Neuronal stem cell (in vitro differentiated cells): ENCODE data around the gene SORD.
"Not testable (repeated sequence)": the region's sequence is repeated elsewhere in the genome, so short reads cannot be mapped to it uniquely, and the experiment has no call there.

Experiments used
- DNase-seq: peaks from one replicate; pipeline ENCODE4 v3.0.0-alpha.2; 2013; ENCODE audit warnings: low spot score
- H2AFZ ChIP-seq: one replicate; pipeline ENCODE4 v1.6.1; 2013; ENCODE audit warnings: mild to moderate bottlenecking, low read length, inconsistent platforms
- H2AK5ac ChIP-seq: 2 replicates; pipeline ENCODE4 v1.6.1; 2013; ENCODE audit warnings: low read depth, mild to moderate bottlenecking, inconsistent platforms, low read length, moderate library complexity, mixed read lengths
- H2BK120ac ChIP-seq: 2 replicates; pipeline ENCODE4 v1.6.1; 2013; ENCODE audit warnings: low read depth, mild to moderate bottlenecking, inconsistent platforms, low read length, moderate library complexity, mixed read lengths
- H2BK12ac ChIP-seq: one replicate; pipeline ENCODE4 v1.6.1; 2013; ENCODE audit warnings: low read length, inconsistent platforms
- H2BK15ac ChIP-seq: 2 replicates; pipeline ENCODE4 v1.6.1; 2013; ENCODE audit warnings: mild to moderate bottlenecking, low read length, inconsistent platforms, mixed read lengths
- H2BK5ac ChIP-seq: one replicate; pipeline ENCODE4 v1.6.1; 2013; ENCODE audit warnings: inconsistent platforms, mild to moderate bottlenecking, low read length, moderate library complexity
- H3K14ac ChIP-seq: one replicate; pipeline ENCODE4 v1.6.1; 2013; ENCODE audit warnings: low read length, inconsistent platforms
- H3K18ac ChIP-seq: 2 replicates; pipeline ENCODE4 v1.6.1; 2013; ENCODE audit warnings: low read length, inconsistent platforms
- H3K23ac ChIP-seq: 2 replicates; pipeline ENCODE4 v1.6.1; 2013; ENCODE audit warnings: low read depth, mild to moderate bottlenecking, mixed read lengths, low read length, inconsistent platforms; ENCODE audit not compliant: poor library complexity
- H3K27ac ChIP-seq: replicated peaks from 3 replicates; pipeline ENCODE4 v1.5.1; 2013; ENCODE audit warnings: low read length, inconsistent platforms
- H3K27me3 ChIP-seq, 3 experiments: 2 replicates each; pipeline ENCODE4 v1.6.1; 2013; ENCODE audit warnings: low read length in 3 of 3, mild to moderate bottlenecking in 2 of 3, inconsistent platforms in 1 of 3, low read depth in 1 of 3, mixed read lengths in 1 of 3, moderate library complexity in 1 of 3; ENCODE audit not compliant: control insufficient read depth in 3 of 3, insufficient read depth in 3 of 3
- H3K36me3 ChIP-seq, 2 donors: replicated peaks in 1 of 2; 2 replicates each; pipeline ENCODE4 v1.6.1; 2013; ENCODE audit warnings: low read length in 2 of 2; ENCODE audit not compliant: control insufficient read depth in 2 of 2, insufficient read depth in 2 of 2
- H3K4ac ChIP-seq: 2 replicates; pipeline ENCODE4 v1.6.1; 2013; ENCODE audit warnings: inconsistent platforms, mild to moderate bottlenecking, low read length, moderate library complexity
- H3K4me1 ChIP-seq, 2 donors: 1 replicate in 1 of 2; 2 replicates in 1 of 2; pipeline ENCODE4 v1.6.1; 2013; ENCODE audit warnings: low read length in 2 of 2, low read depth in 1 of 2; ENCODE audit not compliant: control insufficient read depth in 2 of 2, insufficient read depth in 1 of 2
- H3K4me2 ChIP-seq: one replicate; pipeline ENCODE4 v1.6.1; 2013; ENCODE audit warnings: mild to moderate bottlenecking, low read length, inconsistent platforms; ENCODE audit not compliant: insufficient read depth, poor library complexity, severe bottlenecking
- H3K4me3 ChIP-seq, 2 donors: 2 replicates each; pipeline ENCODE4 v1.5.1; 2013; ENCODE audit warnings: low read length in 2 of 2, mild to moderate bottlenecking in 2 of 2, inconsistent platforms in 1 of 2, moderate library complexity in 1 of 2
- H3K79me1 ChIP-seq: one replicate; pipeline ENCODE4 v1.6.1; 2013; ENCODE audit warnings: low read depth, mild to moderate bottlenecking, inconsistent platforms, low read length, moderate library complexity
- H3K9ac ChIP-seq: one replicate; pipeline ENCODE4 v1.6.1; 2013; ENCODE audit warnings: mild to moderate bottlenecking, low read depth, low read length, inconsistent platforms; ENCODE audit not compliant: poor library complexity
- H3K9me3 ChIP-seq, 2 donors: replicated peaks in 1 of 2; 2 replicates each; pipeline versions ENCODE3 to v1.6.1; 2013; ENCODE audit warnings: low read length in 2 of 2, mild to moderate bottlenecking in 2 of 2, inconsistent platforms in 1 of 2, low read depth in 1 of 2, mixed read lengths in 1 of 2, moderate library complexity in 1 of 2; ENCODE audit not compliant: control insufficient read depth in 2 of 2, insufficient read depth in 1 of 2
- H4K8ac ChIP-seq: one replicate; pipeline ENCODE4 v1.6.1; 2013; ENCODE audit warnings: low read depth, mild to moderate bottlenecking, inconsistent platforms, low read length, moderate library complexity
- H4K91ac ChIP-seq: one replicate; pipeline ENCODE4 v1.6.1; 2013; ENCODE audit warnings: low read length, low read depth, mild to moderate bottlenecking, inconsistent platforms; ENCODE audit not compliant: poor library complexity
- WGBS, 2 donors: extraction: QIAGEN DNeasy Blood & Tissue Kit; methylation state at CpG; one replicate each; pipeline ENCODE4 v1.1.7; 2013; ENCODE audit warnings: missing lambda C conversion rate in 2 of 2, mixed read lengths in 1 of 2; ENCODE audit not compliant: insufficient read length in 2 of 2, insufficient replicate concordance in 1 of 2; ENCODE audit errors: extremely low coverage in 2 of 2; 5-methylcytosine and 5-hydroxymethylcytosine counted together

The SORD gene

GRCh38 chr15:45003731-45004410 lies 19.1 kb upstream of the SORD start:
- not testable (repeated sequence) for H3K23ac ChIP-seq, H3K27ac ChIP-seq, H2AFZ ChIP-seq, H2AK5ac ChIP-seq, H3K4me2 ChIP-seq, H2BK120ac ChIP-seq, H4K91ac ChIP-seq, DNase-seq, H3K14ac ChIP-seq, H3K79me1 ChIP-seq, H3K18ac ChIP-seq, H3K4ac ChIP-seq, H2BK12ac ChIP-seq, H3K4me1 ChIP-seq, H2BK15ac ChIP-seq, H3K36me3 ChIP-seq, H3K9ac ChIP-seq, H3K4me3 ChIP-seq, H3K9me3 ChIP-seq, H4K8ac ChIP-seq, H3K27me3 ChIP-seq, H2BK5ac ChIP-seq
- WGBS, 2 donors = no CpG with 5 or more reads among the region's 2 CpGs

GRCh38 chr15:45004590-45005175 lies 18.3 kb upstream of the SORD start:
- H2BK15ac ChIP-seq, H3K79me1 ChIP-seq, H2BK12ac ChIP-seq, H4K91ac ChIP-seq, H3K9me3 ChIP-seq, H3K4me2 ChIP-seq, H3K27ac ChIP-seq, H3K18ac ChIP-seq, DNase-seq, H2AK5ac ChIP-seq, H3K23ac ChIP-seq, H3K4me1 ChIP-seq, H2BK5ac ChIP-seq, H3K4me3 ChIP-seq, H3K27me3 ChIP-seq, H2BK120ac ChIP-seq, H3K36me3 ChIP-seq, H4K8ac ChIP-seq, H3K4ac ChIP-seq, H3K14ac ChIP-seq, H3K9ac ChIP-seq, H2AFZ ChIP-seq: not testable (repeated sequence)
- no CpG with 5 or more reads among the region's 5 CpGs for WGBS, 2 donors

- no peak overlapping the region for H2AFZ ChIP-seq
- H2AK5ac ChIP-seq = no peak overlapping the region
- H2BK120ac ChIP-seq = no peak overlapping the region
- H3K14ac ChIP-seq = no peak overlapping the region
- no peak overlapping the region for H3K4me2 ChIP-seq
- no CpG with 5 or more reads among the region's 2 CpGs for WGBS, 2 donors
- no peak overlapping the region for H3K4me3 ChIP-seq
- no peak overlapping the region for H3K23ac ChIP-seq
- no peak overlapping the region for H3K4ac ChIP-seq
- no peak overlapping the region for H3K27ac ChIP-seq
- H3K4me1 ChIP-seq = no peaks in the 10 kb centered on the region
- H3K27me3 ChIP-seq = peaks cover 0 to 2% (median 0%) of the 10 kb centered on the region in 3 experiments
- no peak overlapping the region for H2BK15ac ChIP-seq
- no peak overlapping the region for H4K91ac ChIP-seq
- H2BK12ac ChIP-seq = no peak overlapping the region
- no peaks in the 10 kb centered on the region for H3K36me3 ChIP-seq
- no peak overlapping the region for H4K8ac ChIP-seq
- H2BK5ac ChIP-seq = no peak overlapping the region
- no peak for DNase-seq
- H3K18ac ChIP-seq = no peak overlapping the region
- H3K9ac ChIP-seq = no peak overlapping the region
- peaks cover 0 to 4% of the 10 kb centered on the region in 2 donors for H3K9me3 ChIP-seq
- H3K79me1 ChIP-seq = no peaks in the 10 kb centered on the region
These were observed 13.9 kb upstream of the SORD start for GRCh38 chr15:45009046-45009445.

- not testable (repeated sequence) for H3K14ac ChIP-seq, H3K27ac ChIP-seq, H3K27me3 ChIP-seq, H4K8ac ChIP-seq, H2AK5ac ChIP-seq, H3K79me1 ChIP-seq, H3K4me1 ChIP-seq, H4K91ac ChIP-seq, DNase-seq, H3K4me2 ChIP-seq, H3K4me3 ChIP-seq, H2AFZ ChIP-seq, H3K9ac ChIP-seq, H2BK12ac ChIP-seq, H2BK15ac ChIP-seq, H2BK120ac ChIP-seq, H3K36me3 ChIP-seq, H2BK5ac ChIP-seq, H3K23ac ChIP-seq, H3K4ac ChIP-seq, H3K9me3 ChIP-seq, H3K18ac ChIP-seq
- WGBS, 2 donors = no CpG with 5 or more reads among the region's 1 CpG
These were observed 7.9 kb upstream of the SORD start for GRCh38 chr15:45015114-45015513.
